Ecto neural progenitor cell (in vitro differentiated cells): ENCODE measurements around the gene CTNNBL1.
A peak's percentile ranks its signal among the peaks of the same experiment; 100 is the strongest.

Experiments
- DNase-seq: peaks from one replicate; pipeline ENCODE4 v3.0.0-alpha.2; 2018; ENCODE audit warnings: low spot score

CTNNBL1 gene

DNA sequence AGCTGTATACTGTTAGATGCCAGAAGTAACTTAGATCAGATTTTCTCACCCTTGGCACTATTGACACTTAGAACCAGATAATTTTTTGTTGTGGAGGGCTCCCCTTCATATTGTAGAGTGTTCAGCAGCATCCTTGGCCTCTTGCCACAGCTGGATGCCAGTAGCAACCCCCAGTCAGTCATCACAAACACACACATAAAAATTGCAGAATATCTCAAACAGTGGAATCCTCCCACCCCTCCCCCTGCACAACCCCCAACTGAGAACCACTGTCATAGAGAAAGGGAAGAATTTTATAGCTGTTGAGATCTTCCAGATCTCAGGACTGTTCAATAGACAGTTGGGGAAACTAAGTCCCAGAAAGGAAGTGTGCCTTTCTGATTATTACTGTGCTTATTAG, 127.9 kb downstream of the CTNNBL1 start:
- DNase-seq = no peak

DNA sequence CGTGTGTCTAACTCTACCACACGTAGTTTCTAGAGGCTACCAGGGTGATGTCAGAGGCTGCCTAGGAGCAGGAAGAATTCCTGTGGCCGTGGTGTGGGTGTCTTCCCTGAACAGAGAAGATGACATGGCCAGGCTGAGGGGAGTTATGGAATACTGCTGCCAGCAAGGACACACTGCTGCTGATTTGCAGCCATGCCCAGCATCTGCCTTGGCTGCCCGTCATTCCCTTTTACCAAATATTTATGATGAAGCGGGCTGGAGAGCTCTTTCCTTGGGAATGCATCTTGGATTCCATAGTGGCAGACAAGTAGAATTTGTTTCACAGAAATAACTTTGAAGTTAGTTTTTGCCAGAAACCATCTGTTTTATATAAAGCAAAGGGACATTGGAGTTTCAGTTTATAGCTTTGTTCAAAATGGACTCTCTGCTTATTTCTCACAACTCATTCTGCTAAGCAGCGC, 128.3 kb downstream of the CTNNBL1 start:
- DNase-seq = no peak

DNA sequence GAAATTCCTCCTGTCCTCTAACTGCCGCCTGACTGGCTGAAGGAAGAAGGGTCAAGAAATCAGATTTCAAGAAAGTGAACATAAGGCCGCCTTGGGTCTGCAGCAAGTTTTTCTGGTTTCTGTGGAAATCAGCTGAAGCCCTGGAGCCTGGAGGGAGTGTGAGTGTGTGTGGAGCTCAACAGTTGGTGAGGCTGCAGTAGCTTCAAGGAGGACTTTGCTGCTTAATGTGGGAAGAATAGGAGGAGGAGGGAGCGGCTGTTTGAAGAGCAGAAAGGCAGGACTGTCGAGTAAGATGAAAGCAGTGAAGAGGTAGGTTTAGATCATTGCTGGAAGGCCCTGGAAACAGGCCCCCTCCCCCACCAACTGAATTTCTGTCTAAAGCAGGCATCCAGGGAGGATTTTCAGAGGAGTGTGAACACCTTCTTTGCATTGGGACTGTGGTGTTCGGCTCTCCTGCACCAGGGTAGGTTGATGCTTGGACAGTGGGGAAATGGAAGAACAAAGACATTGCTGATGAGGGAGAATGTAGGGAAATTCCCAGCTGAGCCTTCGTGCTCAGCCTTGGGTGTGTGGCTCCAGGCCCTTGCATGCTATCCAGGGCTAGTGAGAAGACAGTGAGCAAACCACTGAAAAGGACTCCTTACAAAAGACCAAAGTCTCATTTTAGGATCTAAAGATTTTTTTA, 129.6 kb downstream of the CTNNBL1 start:
- peak; percentile 52 for DNase-seq

DNA sequence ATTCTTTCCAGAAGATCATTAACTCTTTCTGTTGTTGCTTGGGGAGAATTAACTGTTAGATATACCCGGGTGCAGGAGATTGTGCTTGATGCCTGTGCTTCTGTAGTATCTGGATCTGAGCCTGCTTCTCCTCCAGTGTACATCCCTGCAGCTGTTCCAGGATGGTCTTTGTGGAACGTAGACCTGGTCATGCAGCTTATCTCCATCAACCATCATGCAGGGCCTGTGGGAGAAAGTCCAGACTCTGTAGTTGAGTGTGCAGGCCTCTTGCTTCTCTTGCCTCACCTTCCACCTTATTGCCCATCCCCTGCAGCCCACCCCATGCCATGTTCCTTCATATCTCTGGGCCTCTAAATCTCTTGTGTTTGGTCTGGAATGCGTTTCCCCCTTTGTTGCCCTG, 133.8 kb downstream of the CTNNBL1 start:
- no peak for DNase-seq

DNA sequence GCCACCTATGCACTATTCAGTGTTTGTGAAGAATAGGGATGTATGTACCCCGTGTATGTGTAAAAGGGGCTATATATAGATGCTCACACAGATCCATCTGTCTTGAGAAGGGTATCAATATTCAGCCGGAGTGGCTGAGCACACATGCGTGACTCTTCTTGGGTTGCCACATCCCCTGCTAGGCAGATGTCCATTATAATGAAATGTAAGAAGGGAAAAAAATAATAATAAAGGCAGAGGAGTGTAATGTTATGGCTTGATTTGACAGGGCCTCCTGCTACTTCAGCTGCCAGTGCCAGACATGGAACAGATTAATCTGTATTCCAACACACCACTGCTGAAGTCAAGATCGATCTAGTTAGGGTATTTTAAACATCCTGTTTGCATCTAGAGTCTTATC, 134.9 kb downstream of the CTNNBL1 start:
- DNase-seq = no peak

DNA sequence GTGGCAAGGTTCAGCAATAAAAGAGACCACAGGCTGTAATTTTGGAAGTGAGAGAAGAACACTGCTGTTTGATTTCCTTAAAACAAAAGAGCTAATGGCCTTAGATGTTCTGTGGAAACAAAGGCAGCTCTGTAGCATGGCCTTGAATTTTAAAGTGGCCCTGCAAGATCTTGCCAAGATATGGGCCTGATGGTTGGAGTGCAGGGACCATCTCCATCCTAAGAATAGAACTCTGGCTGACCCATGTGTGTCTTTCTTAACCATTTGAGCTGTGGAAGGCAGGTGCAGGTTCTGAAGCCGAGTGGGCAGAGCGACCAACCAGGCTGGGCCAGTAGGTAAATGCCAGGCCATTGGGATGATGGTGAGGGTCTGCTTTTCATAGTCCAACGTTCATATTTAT, 135.3 kb downstream of the CTNNBL1 start:
- DNase-seq = no peak

DNA sequence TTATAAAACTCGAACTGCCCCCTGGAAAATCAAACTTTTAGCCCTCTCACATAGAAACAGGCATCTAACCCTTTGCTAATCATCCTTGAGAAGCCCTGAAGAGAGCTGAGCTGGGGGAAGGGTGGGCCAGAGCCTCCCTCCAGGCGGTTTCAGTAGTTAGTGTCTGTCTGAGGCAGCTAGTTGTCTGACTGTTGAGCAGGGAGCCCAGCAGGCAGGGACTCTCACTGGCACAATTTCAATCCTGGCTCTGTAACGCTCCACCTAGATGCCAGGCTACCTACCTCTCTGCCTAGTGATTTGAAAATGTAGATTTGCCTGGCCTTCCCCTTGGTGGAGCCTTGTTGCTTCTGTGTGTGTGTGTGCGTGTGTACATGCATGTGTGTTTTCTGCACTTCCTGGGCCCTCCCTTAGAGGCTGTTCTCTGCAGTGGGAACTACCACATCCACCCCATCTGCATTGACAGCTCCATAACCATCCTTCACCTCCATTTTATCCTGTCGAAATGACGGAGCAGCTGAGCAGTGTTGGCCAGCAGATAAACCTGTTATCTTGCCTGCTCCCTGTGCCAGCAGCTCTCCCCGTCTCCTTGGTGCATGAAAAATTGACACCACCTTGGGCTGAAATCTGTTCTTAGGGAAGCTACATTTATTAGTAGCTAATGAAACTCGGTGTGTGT, 139.5 kb downstream of the CTNNBL1 start:
- DNase-seq = no peak

DNA sequence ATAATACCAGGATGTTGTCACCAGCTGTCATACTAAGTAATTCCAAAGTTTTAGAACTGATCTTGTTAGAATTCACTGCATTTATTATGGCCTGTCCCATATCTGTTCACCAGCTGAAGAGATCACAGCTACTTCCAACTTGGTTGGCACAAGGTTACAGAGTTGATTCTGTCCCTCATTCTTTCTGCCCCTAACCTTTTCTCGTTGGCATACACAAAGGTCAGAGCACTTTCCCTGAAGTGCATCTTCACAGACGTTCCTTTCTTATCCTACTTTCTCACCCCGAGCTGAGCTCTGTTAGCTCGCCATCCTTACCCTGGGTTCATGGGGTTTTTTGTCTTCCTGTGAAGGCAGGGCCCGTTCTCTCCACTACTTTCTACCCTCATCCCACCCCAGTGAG, 143.1 kb downstream of the CTNNBL1 start:
- DNase-seq = no peak

DNA sequence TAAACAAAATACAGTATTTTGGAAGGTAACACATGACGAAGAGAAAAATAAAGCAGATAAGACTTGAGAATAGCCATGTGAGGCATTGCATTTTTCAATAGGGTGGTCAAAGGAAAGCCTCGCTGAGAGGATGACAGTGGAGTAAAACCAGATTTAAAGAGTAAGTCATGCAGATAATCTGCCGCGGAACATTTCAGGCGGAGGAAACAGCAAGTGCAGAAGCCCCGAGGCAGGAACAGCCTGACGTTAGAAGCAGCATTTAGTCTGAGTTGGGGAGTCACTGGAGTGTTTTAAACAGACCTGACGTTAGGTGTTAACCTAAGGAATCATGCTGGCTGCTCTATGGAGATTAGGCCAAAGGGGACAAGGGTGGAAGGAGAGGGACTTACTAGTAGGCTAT, 144.1 kb downstream of the CTNNBL1 start:
- DNase-seq = no peak

DNA sequence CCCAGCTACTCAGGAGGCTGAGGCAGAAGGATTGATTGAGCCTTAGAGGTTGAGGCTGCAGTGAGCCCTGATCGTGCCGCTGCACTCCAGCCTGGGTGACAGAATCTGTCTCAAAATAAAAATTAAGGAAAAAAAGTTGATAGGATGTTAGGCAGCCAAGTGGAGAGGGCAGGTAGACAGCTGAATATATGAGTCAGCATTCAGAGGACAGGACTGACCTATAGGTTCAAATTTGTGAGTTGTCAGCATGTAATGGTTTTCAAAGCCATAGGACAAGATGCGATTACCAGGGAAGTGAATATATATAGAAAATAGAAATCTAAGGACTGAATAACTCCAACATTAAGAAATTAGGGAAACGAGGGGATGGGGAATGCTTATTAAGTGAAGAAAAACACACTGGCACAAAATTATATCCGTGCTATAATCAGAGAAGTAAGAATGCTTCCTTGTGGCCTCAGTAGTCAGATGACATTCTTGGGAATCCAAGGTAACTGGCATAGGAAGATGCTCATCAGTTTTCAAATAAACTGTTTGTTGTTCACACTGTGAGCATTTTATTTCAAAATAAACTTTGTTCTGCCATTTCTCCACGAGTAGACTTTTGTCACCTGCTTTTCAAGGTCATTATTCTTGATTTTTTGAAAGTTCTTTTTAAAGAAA, 145.1 kb downstream of the CTNNBL1 start:
- DNase-seq = no peak

DNA sequence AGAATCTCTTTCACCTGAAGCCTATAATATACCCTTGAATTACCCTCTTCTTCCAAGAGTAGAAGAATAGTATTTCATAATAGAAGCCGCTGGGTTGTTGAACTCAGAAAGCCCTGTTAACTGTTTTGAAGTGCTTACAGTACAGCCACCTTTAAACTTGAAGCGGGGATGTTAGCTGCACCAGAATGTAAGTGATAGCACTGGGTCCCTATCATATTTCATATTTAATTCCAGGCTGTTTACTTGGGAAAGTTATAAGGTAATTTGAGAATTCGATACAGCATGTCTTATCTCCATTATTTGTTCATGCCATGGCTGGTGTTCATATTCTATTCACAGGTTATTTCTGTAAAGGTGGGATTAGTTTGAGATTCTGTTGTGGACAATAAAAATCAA, 145.6 kb downstream of the CTNNBL1 start:
- no peak for DNase-seq

DNA sequence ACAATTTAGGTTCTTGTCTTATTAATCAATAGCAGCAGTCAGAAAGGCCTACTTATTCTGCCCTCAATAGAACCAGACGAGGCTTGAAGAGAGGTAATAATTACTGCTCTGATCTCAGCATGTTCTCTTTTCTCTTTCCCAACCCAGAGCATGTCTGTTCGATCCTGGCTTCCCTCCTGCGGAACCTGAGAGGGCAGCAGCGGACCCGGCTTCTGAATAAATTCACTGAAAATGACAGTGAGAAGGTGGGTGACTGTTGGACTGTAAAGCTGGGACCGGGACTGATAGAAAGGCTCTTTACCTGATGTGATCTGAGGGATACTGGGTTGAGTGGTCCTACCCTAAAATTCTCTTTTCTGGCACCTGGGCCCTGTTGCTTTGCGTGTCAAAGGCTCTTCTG, 146.1 kb downstream of the CTNNBL1 start:
- no peak for DNase-seq

DNA sequence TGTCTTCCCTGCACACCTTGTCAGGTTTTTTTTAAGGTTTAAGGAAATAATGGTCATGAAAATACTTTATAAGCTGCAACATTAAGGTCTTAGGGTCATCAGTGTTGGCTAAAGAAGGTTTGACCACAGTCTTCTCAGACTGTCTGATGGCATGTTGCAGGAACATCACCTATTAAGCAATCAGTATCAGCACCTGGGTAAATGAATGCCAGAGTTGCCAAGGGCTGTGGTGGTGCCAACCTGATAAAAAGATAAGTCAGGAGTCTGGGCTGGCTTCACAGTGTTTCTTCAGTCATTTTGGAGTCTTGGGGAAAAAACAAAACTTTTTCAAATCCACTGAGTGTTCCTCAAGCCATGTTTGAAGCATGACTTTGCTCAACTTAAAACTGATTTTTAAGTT, 147.6 kb downstream of the CTNNBL1 start:
- DNase-seq = no peak

DNA sequence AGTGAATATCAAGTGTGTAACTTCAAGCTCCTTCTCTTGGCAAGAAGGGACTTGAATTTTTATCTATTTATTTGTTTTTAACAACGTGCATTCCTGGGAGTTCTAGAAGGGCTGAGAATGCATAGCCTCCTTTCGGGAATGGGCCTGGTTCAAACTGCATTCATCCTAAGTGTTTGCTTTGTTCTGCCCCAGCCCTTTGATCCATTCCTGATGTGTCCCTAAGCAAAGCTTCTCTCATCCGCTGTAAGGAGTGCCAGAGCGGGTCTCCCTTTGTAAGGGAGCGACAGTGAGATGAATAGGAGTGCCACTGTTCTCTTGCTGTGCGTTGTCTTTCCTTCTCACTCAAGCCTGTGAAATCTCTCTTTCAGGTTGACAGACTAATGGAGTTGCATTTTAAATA, 148.1 kb downstream of the CTNNBL1 start:
- DNase-seq = no peak

DNA sequence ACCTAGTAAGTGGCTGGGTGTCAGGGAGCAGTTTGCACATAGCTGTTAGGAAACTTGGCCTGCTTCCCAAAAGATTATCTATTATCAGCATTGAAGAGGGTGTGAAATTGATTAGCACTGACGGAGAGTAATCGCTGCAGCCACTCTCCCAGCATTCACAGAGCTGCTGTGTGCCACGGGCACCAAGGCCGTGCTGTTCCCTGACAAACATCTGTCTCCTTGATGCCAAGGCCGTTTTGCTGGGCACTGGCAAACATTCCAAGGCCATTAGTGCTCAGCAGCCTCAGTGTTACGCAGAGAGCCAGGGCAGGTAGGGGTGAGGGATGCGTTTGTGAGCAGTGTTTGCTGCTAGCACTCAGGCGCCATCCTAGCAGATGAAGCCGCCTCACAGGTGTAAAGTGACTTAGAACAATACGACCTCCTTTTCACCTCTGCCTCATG, 151.4 kb downstream of the CTNNBL1 start:
- DNase-seq = no peak

DNA sequence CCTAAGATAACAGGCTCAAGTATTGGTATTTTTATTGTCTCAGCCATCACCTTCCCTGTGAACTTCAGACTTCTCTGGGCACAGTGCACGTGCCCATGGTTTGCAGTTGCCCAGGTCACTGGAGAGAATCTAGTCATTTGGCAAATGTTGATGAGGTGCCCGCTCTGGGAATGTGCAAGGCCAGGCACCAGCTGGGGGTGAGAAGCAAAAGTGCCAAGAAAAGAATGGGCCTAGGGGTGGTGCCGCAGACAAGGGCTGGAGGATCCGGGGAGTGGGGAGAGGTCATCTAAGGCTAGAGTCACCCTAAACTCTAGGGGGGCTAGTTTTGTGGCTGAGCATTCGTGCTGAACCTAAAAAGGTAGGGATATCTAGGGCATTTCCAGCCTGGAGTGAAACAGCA, 152.0 kb downstream of the CTNNBL1 start:
- no peak for DNase-seq

DNA sequence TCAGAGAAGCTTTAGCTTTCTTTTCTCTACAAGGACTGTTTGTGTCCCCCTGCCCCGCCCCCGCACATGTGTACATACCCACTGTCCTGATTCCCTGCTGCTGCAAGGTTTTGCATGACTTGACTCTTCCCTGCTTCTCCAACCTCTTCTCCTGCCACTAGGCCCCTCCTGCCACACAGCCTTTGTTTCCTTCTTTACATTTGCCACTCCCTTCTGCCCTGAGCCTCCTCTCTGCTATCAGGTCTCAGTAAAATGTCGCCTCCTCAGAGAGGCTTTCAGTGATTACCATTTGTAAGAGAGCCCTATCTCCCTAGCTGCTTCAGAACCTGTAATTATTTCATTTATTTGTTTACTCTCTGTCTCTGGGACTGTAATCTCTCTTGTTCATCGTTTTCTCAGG, 152.7 kb downstream of the CTNNBL1 start:
- DNase-seq = no peak

DNA sequence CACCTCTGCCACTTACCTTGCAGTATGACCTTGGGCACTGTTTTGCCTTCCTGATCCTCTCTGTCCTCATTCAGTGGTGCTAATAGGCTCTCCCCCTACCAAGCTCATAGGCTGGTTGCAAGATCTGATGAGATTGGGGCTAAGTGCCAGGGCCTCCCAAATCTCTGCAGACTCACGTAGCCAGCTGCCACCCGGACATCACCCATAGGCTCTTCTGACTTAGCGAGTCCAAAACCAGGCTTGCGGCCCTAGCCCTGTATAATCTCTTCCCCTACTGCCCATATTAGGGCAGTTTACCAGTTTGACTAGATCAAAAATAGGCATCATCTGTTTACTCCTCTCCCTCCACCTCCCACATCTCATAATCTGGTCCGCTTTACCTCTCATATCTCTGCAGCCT, 154.9 kb downstream of the CTNNBL1 start:
- no peak for DNase-seq

DNA sequence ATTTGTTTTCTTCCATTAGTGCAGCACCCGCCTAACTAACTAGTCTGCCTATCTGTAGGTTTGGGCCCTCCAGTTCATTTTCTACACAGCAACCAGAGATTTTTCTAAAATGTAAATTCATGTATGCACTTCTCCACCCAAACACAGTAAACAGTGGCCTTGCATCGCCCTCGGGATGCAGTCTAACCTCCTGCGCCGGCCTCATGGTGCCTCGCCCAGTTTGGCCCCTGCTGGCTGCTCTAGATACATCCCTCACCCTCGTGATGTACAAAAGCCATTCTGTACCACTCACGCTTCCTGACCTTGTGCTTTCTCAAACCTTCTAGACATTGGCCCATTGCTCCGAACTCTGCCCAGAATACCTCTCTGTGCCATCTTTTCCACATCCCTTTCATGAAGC, 155.3 kb downstream of the CTNNBL1 start:
- no peak for DNase-seq

DNA sequence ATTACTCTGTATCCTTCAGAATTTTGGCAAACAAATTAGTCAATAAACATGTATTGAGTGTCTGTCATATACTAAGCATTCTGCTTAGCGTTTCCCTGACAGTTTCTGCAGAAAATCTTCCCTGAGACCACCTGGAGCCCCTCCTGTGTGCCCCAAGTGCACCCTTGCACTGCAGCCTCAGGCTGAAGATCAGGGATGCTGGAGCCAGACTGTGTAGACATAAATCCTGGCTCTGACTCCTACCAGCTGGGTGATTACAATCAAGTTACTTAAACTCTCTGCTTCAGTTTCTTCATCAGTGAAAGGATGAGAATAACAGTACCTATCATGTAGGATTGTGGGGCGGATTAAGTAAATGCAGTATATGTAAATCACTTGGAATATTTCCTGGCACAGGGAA, 155.7 kb downstream of the CTNNBL1 start:
- no peak for DNase-seq

DNA sequence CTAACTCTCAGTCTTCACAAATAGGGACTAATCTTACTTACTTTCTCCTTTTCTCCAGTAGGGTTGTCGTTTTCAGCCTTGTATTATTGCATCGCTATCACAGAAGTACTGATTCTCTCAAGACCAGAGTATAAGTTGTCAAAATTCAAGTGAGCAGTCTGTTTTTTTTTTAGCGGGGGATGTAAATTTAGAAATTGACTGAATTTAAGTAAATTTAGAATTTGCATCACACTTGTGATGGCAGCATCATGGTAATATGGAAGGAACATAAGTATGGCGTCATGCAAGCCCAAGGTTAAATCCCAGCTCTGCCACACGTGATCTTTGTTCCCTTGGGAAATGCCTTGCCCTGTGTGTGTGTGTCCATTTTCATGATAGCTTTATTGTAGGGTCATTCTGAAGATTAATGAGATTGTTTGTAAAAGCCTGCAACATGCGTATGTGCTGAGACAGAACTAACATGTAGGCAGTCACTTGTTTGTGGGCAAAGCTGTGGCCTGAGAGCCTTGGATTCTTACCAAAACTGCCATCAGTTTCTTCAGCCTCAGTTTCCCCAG, 156.3 kb downstream of the CTNNBL1 start:
- DNase-seq = no peak

DNA sequence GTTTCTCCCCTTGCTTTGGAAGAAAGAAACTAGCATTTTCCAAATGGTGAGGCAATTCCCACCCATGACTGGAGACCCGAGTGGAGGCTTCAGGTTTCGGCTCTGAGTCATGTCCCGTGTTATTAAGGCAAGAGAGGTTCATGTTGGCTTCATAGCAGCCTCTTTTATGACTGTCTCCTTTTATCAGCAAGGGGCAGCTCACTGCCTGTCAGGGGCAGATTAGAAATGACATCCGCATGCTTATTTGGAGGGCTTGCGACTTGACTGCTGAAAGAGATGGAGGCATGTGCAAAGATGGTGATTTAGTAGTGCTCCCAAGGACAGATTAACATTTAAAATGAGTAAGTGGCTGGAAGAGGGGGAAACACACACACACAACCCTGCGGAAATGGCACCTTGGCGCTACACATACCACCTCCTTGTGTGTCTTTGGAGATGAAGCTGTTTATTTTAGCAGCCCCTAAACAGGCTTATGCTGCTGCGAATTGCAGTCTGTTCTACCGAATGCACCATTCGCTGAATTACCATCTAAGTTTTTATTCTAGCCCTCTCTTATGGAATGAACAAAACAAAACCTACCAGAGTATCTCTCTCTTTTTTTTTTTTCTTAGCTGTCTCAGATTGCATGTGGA, 157.0 kb downstream of the CTNNBL1 start:
- no peak for DNase-seq

DNA sequence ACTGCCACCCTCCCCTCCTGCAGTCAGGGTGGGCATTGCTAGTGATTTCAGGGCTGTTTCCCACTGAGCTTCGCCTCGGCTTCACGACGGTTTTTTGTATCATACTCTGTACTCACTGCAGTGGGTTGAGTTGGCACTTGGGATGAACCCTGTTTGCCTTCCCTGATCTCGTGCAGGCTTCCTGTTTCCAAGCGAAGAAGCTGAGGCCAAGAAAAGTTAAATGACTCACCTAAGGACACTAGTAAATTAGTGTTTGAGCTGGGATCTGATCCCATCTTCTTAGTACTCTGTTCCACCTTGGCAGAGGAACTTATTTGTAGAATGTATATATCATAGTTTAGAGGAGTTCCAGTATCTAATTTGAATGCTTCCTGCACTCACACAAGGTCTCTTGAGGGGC, 158.8 kb downstream of the CTNNBL1 start:
- DNase-seq = no peak
